Stimulated activated CD8-positive, alpha-beta memory T cell treated with anti-CD3 and anti-CD28 coated beads, Interleukin-2, amount 100 ng/mL, for 1 hour (primary cell): ENCODE results near the gene SF3B5.
A peak's percentile ranks its signal among the peaks of the same experiment; 100 is the strongest.
"Not testable (repeated sequence)": the region's sequence is repeated elsewhere in the genome, so short reads cannot be mapped to it uniquely, and the experiment has no call there.

Source experiments
- DNase-seq, 2 donors: peaks; one replicate each; pipeline ENCODE4 v3.0.0-alpha.2; 2020; ENCODE audit warnings: low read depth in 2 of 2

The SF3B5 gene

DNA sequence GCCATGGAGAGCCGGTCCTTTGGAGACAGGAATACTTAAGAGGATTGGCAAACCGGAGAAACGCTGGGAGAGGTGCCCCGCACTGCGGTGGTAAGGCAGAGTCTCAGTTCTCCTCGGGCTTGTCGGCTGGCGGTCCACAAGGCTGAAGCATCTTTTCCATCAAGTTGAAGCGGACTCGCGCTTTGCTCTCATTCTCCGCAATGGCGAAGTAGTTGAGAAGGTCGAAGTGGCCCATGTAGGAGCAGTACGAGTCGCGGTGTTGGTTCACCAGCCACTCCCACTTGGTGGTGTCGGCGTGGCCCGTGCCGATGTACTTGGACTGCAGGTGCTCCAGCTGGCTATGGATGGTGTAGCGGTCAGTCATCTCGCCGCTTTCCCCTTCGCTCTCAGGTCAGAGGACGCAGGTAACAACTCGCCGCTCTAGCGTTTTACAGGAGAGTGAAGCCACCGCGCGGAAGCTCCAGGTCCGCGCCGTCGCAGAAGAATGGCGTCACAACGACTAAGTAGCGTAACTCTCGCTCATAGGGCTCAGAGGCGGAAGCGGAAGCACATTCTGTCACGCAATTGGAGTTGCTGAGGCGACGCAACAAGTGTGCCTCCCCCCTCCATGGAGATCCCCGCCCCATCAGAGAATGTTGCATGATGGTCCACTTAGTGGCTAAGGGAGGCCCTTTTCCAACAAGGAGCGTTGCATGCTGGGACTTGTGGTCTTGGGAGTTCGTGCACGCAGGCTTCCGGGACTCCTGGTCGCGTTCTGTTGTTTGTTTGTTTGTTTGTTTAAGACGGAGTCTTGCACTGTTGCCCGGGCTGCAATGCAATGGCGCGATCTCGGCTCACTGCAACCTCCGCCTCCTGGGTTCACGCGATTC is at the start of gene SF3B5:
SF3B5 (minus strand) TSS at position 440 of the 869 bp plus-strand sequence; CDS start at position 364, 76 bp downstream.
- DNase-seq, result peak; percentile 94 to 95

DNA sequence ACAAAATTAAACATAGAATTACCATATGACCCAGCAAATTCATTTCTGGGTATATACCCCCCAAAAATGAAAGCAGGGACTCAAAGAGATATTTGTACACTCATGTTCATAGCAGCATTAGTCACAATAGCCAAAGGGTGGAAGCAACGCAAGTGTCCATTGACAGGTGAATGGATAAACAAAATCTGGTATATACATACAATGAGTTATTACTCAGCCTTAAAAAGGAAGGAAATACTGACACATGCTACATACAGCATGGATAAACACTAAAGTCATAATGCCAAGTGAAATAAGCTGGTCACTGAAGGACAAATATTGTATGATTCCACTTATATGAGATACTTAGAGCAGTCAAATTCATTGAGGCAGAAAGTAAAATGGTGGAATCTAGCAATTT is 49.6 kb upstream of the SF3B5 start:
- no peak for DNase-seq

DNA sequence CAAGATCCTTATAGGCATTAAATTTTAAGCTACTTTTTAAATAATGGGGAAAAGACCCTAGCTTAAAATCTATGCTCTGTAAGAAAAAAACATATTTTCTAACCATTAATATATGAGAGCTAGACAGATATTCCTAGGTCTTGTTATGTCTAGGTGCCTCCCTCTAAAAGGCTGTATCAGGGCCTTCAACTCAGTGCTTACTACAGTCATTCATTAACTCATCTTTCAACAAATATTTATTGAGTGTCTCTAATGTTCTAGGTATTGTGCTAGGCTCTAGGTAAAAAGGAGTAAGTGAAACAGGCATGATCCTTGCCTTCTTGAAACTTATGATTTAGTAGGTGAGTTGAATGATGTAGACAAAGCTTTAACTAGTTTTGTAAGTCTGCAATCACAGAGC is 48.5 kb upstream of the SF3B5 start:
- no peak for DNase-seq

DNA sequence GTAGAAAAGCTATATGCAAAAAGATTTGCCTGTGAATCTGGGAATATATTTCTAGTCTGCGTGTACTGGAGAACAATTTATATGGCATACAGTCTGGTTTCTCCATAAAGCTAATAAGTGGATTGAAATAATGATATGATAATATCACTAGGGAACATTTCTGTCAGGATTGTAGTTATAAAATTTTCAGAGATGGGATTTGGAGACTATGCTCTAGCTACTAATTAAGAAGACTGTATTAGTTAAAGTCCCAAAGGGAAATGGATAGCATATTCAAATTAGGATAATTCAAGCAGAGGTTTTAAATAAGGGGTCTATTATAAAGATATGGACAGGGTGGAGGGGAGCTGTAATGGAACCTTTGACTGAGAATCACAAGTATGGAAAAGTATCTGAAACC is 47.7 kb upstream of the SF3B5 start:
- no peak for DNase-seq

DNA sequence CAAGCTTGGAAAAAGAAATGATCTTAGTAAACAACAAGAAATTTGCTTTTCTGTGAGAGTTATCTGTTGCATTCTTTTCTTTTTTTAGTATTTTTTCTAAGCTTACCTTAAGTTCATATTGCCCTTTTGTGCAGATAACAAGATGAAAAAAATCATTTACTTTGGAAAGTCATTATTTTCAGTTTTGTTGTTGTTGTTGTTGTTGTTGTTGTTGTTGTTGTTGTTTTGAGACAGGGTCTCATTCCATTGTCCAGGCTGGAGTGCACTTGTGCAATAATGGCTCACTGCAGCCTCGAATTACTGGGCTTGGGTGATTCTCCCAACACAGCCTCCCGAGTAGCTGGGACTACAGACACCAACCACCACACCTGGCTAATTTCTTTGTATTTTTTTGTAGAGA is 46.1 kb upstream of the SF3B5 start:
- DNase-seq, result no peak

GRCh38 chr6:144140867-144141266 is 45.5 kb upstream of the SF3B5 start:
- DNase-seq, result no peak

- no peak for DNase-seq
Observed at GRCh38 chr6:144139817-144140216, 44.4 kb upstream of the SF3B5 start.

DNA sequence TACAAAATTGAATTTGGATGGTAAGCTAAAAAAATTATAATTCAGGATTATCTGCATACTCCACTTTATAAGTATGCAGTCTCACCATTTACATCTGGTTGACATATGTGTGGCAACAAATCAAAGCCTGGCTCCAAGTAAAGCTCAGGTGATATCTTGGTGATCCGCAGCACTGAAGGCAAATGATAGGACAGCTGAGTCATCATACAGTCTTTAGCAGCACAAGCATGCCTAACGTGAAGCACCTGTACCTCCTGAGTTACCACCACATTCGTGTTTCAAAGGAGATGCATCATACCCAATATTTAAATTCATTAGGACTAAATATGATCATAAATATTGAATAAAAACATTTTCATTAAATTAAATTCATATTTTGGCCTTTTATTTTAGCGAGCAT is 43.2 kb upstream of the SF3B5 start:
- DNase-seq, result no peak

DNA sequence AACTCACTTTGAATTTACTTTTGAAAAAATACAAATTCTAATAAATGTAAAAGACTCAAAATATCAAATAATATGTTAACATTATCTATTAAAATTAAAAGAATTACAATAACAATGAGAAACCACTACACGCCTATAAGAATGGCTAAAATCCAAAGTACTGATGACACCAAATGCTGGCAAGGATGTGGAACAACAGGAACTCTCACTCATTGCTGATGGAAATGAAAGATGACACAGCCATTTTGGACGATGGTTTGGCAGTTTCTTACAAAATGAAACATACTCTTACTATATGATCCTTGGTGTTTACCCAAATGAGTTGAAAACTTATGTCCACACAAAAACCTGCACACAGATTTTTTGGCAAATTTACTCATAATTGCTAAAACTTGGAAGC is 39.4 kb upstream of the SF3B5 start:
- no peak for DNase-seq

GRCh38 chr6:144134176-144134575 is 38.8 kb upstream of the SF3B5 start:
- DNase-seq, result no peak

- no peak for DNase-seq
Observed at GRCh38 chr6:144133225-144133821, 38.0 kb upstream of the SF3B5 start.

- not testable (repeated sequence) for DNase-seq
Observed at GRCh38 chr6:144132167-144132690, 36.9 kb upstream of the SF3B5 start.

DNA sequence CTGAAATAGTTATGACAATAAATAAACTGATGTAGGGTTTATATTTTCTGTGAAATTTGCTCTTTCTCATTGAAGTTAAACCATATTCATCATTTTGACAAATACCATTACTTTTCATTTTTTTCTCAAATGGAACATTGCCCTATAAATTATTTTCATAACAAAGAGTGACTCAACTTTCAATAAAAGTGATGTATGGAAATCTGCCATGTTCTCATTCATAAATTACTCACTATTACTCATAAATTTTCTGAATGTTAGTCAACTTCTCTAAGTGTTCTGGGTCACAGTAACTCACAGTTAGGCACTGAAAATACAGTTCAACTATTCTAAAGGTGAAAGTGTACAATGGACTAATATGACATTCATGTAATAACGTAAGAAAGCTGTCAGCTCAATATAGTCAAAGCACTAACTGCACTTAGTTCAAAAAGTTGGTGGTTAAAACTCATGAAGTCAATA is 35.9 kb upstream of the SF3B5 start:
- no peak for DNase-seq

GRCh38 chr6:144129469-144129868 is 34.1 kb upstream of the SF3B5 start:
- DNase-seq, result no peak

GRCh38 chr6:144127097-144127496 is 31.7 kb upstream of the SF3B5 start:
- no peak for DNase-seq

DNA sequence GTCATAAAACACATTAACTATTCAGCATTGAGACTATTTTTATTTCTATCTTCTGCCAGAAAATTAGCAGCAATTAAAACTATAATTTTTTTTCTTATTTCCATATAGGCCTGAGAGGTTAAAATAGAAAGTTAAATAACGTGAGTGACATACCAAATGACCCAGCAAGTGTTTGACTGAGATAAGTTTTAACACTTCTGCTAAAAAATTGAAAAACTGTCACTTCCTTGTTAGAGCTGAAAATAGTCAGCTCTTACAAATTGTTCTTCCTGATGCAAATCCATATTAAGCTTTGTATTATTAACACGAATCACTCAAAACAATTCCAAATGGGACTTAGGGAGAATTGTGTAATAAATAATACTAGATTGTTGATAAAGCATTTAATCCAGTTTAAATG is 28.5 kb upstream of the SF3B5 start:
- no peak for DNase-seq

DNA sequence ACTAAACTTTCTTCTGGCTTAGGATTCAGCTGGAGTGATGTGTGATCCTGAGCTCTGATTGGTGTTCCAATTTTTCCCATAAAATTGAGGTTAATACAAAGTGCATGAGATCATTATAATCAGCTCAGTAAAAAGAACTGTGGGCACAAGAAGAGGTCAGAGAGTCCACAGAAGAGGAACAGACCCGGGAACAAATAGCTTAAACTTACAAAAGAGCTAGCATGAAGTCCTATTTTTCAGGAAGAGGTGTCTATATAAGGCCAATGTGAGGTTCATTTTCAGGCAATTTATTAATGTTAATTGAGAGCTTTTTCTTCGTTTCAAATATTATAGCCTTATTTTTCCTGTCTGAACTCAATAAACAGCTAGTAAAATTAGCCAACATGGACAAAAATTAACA is 28.0 kb upstream of the SF3B5 start:
- DNase-seq, result no peak

DNA sequence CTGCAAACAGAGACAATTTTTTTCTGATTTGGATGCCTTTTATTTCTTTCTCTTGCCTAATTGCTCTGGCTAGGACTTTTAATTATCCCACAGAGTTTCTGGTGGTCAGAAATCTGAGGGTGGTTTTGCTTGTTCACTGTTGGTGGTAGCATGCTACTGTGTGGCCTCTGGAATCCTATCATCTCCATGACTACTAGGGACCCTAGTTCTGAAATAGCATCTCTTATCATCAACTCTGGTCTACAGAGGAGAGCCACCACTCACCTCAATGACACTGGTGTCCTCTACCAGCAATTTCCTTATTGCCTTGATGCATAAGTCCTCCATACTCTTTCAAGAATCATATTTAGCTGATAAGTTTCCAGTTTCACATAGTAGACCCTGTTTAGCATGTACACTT is 27.5 kb upstream of the SF3B5 start:
- no peak for DNase-seq

GRCh38 chr6:144119376-144119775 is 24.0 kb upstream of the SF3B5 start:
- DNase-seq, result no peak

DNA sequence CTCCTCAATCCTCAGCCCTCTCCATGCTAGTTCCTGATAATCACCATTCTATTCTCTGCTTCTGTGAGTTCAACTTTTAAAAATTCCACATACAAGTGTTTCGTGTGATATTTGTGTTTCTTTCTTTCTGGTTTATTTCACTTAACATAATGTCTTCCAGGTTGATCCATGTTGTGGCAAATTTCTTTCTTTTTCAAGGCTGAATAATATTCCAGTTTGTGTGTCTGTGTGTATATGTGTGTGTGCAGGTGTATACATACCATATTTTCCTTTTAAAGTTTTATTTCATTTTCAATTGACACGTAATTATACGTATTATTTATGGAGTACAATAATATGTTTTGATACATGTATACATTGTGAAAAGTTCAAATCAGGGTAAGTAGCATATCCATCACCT is 19.8 kb upstream of the SF3B5 start:
- DNase-seq, result no peak

GRCh38 chr6:144113366-144113765 is 18.0 kb upstream of the SF3B5 start:
- DNase-seq, result no peak

- DNase-seq, result no peak
Observed at GRCh38 chr6:144110210-144110609, 14.8 kb upstream of the SF3B5 start.

DNA sequence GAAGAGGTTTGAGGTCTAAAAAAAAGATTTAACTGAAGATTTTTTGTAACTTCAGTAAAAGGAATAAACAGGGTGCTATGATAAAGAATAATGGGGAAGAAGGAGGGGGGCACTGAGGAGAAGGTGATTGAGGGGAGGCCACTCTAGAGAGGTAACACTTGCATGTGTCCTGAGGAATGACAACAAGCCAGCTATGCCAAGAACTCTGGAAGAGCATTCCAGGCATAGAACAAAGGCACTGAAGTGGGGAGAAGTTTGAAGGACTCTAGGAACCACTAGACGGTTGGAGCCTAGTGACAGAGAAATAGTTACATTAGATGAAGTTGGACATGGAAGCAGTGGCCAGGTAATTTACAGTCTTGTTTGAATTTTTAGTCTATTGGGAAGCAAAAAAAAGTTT is 10.8 kb upstream of the SF3B5 start:
- DNase-seq, result no peak
